Fibroblast of pulmonary artery (primary cell): ENCODE results near the gene DEFB123.

Experiments
- DNase-seq: peaks from one replicate; pipeline ENCODE4 v3.0.0-alpha.2; 2010; ENCODE audit warnings: low read depth
- H3K4me3 ChIP-seq: replicated peaks from 2 replicates; pipeline ENCODE4 v1.5.1; 2011; ENCODE audit warnings: low read depth, mild to moderate bottlenecking, control low read depth, low read length, moderate library complexity
- TF ChIP-seq, protein P1 (sequence below): IDR thresholded peaks from 2 replicates; pipeline ENCODE4 v1.5.1; 2011; ENCODE audit warnings: mild to moderate bottlenecking, control low read depth, low read length, inconsistent platforms; ENCODE audit errors: missing control alignments

DEFB123 gene, protein sequence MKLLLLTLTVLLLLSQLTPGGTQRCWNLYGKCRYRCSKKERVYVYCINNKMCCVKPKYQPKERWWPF

DNA sequence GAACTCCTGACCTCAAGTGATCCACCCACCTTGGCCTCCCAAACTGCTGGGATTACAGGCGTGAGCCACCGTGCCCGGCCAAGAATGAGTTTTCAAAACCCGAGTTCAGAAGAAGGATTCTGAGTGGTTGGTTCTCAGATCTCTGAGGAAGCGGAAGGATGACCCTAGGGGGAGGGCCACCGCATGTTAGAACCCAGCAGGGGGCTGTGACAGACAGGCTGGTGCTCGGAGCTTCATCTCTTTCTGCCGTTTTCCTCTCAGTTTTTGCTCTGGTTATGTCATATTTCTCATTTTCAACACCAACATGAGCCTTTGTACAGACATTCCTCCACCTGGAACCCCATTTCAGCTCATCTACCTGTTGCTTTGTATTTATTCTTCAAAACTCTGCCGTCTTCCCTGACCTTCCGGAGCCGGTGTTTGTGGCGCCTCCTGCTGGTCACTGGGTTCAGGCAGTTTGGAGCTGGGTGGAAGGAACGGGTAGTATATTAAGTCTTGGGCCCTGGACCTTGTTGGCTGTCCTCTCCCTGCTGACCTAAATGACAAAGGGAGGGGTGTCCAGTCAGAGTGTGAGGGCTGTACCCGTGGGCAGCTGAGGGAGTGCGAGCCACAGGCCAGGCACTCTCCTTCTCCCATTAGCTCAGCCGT, at the start of gene DEFB123:
Gene DEFB123 (plus strand): TSS at position 621 of the 648 bp plus-strand sequence. CDS start 67 bp downstream, outside the sequence.
- DNase-seq, result no peak
- H3K4me3 ChIP-seq, result no peak within 1 kb of the TSS
- TF ChIP-seq, protein P1, sequence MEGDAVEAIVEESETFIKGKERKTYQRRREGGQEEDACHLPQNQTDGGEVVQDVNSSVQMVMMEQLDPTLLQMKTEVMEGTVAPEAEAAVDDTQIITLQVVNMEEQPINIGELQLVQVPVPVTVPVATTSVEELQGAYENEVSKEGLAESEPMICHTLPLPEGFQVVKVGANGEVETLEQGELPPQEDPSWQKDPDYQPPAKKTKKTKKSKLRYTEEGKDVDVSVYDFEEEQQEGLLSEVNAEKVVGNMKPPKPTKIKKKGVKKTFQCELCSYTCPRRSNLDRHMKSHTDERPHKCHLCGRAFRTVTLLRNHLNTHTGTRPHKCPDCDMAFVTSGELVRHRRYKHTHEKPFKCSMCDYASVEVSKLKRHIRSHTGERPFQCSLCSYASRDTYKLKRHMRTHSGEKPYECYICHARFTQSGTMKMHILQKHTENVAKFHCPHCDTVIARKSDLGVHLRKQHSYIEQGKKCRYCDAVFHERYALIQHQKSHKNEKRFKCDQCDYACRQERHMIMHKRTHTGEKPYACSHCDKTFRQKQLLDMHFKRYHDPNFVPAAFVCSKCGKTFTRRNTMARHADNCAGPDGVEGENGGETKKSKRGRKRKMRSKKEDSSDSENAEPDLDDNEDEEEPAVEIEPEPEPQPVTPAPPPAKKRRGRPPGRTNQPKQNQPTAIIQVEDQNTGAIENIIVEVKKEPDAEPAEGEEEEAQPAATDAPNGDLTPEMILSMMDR, result peak; percentile 10

DNA sequence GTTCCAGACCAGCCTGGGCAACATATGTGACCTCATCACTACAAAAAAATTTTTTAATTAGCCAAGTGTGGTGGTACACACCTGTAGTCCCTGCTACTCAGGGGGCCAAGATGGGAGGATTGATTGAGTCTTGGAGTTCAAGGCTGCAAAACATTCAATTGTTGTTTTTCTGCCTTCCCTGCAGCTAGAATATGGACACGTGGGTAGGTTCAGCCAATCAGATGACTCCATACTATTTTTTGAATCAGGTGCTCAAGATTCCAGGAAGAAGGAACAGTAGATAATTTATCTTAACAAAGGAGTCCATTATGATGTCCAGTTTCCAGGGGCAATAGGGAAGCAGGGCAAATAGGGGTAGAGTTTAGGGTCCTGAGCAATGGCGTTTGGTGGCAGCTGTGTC, 47.6 kb upstream of the DEFB123 start:
- no peak for DNase-seq
- no peak overlapping the region for H3K4me3 ChIP-seq
- TF ChIP-seq, protein P1, result no peak

DNA sequence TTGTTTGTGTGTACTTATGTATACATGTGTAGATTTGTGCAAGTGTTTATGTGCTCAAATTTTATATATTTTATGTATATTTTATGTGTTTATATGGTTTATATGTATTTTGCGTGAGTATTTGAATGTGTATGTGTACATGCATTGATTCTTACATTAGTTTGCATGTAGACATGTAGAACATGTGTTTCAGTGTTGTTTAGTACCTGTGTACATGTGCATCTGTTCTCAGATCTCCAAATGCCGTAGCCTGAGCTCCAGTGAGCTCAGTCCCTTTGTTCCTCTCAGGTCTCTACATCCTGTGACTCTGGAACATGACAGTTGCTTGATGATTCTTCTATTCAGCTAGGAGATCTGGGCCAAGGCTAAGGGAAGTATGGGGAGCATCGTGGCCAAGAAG, 45.5 kb upstream of the DEFB123 start:
- no peak overlapping the region for H3K4me3 ChIP-seq
- TF ChIP-seq, protein P1, result no peak
- DNase-seq, result no peak

GRCh38 chr20:31403886-31404285, 36.5 kb upstream of the DEFB123 start:
- TF ChIP-seq, protein P1, result no peak
- H3K4me3 ChIP-seq, result no peak overlapping the region
- DNase-seq, result no peak

- no peak within 1 kb of the TSS for H3K4me3 ChIP-seq
- TF ChIP-seq, protein P1, result no peak
- DNase-seq, result no peak
These were observed 34.3 kb upstream of the DEFB123 start, which contains the start of gene DEFB121 for GRCh38 chr20:31406115-31406514. DEFB121 (minus strand) TSS chr20:31406215; CDS start chr20:31406152, 63 bp downstream.

GRCh38 chr20:31410011-31410410, 30.4 kb upstream of the DEFB123 start:
- DNase-seq, result no peak
- TF ChIP-seq, protein P1, result no peak
- H3K4me3 ChIP-seq, result no peak overlapping the region

DNA sequence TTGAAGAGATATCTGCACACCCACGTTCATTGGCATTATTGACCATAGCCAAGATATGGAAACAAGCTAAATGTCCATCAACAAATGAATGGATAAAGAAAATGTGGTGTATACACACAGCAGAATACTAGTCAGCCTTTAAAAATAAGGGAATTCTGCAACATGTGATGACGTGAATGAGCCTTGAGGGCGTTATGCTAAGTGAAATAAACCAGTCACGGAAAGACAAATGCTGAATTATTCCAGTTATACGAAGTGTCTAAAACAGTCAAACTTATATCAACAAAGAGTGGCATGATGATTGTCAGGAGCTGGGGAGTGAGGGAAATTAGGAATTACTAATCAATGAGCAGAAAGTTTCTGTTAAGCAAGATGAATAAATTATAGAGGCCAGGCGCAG, 26.1 kb upstream of the DEFB123 start:
- TF ChIP-seq, protein P1, result no peak
- no peak for DNase-seq
- no peak overlapping the region for H3K4me3 ChIP-seq
